Thoracic aorta (tissue), 2 donors: ENCODE measurements around the gene STATH. TPM values are rescaled to one million over a fixed set of nuclear protein-coding genes. Genes with fewer than 3 reads are reported as not detected.
"Not testable (repeated sequence)": the region's sequence is repeated elsewhere in the genome, so short reads cannot be mapped to it uniquely, and the experiment has no call there.

ENCODE experiments used
- ATAC-seq: fragments of 150-250 bp; one replicate; pipeline ENCODE4 v1.8.0; 2017; ENCODE audit warnings: low read depth; ENCODE audit not compliant: insufficient number of reproducible peaks, low FRiP score
- DNase-seq: peaks from one replicate; pipeline ENCODE4 v3.0.0-alpha.2; 2020; ENCODE audit warnings: low spot score
- H3K27ac ChIP-seq, 2 donors: fragments of 200-600 bp; sonication (generic); 1 replicate in 1 of 2; 2 replicates in 1 of 2; pipeline ENCODE4 v1.5.1; 2016; ENCODE audit warnings: mild to moderate bottlenecking in 2 of 2, moderate library complexity in 2 of 2
- H3K27me3 ChIP-seq: fragments of 200-600 bp; sonication (generic); replicated peaks from 2 replicates; pipeline ENCODE4 v1.6.0; 2016; ENCODE audit warnings: mild to moderate bottlenecking; ENCODE audit not compliant: insufficient read depth
- H3K36me3 ChIP-seq: fragments of 200-600 bp; sonication (generic); one replicate; pipeline ENCODE4 v1.5.1; 2016
- H3K4me1 ChIP-seq, 2 donors: fragments of 200-600 bp; sonication (generic); 1 replicate in 1 of 2; 2 replicates in 1 of 2; pipeline versions ENCODE4 v1.5.1 to v1.6.0; 2016; ENCODE audit warnings: low read depth in 2 of 2, mild to moderate bottlenecking in 1 of 2; ENCODE audit not compliant: control insufficient read depth in 1 of 2
- H3K4me3 ChIP-seq: fragments of 200-600 bp; sonication (generic); 2 replicates; pipeline ENCODE4 v1.5.1; 2016; ENCODE audit warnings: mild to moderate bottlenecking
- H3K9me3 ChIP-seq: fragments of 200-600 bp; sonication (generic); 2 replicates; pipeline ENCODE4 v1.5.1; 2016
- CTCF ChIP-seq: fragments of 200-600 bp; sonication (generic); IDR thresholded peaks from one replicate; pipeline ENCODE4 v1.5.1; 2019; ENCODE audit warnings: antibody characterized with exemption
- total RNA-seq, 2 donors: library from RNA; depleted of rRNA; stranded (reverse); fragments of >200 nt; gene quantifications; one replicate each; pipeline versions ENCODE4 v1.1.0 to v1.2.3, GENCODE V29; 2016

STATH gene
- total RNA-seq, 2 donors from 2014 or later = not detected

GRCh38 chr4:70023218-70023617 lies 27.5 kb downstream of the STATH start:
- no peak for ATAC-seq
- no peaks in the 10 kb centered on the region for H3K9me3 ChIP-seq
- no peaks in the 10 kb centered on the region for H3K36me3 ChIP-seq
- H3K27ac ChIP-seq = no peak overlapping the region
- no peak for DNase-seq
- H3K4me3 ChIP-seq = no peak overlapping the region
- H3K27me3 ChIP-seq = no peaks in the 10 kb centered on the region
- H3K4me1 ChIP-seq = no peaks in the 10 kb centered on the region
- no peak for TF ChIP-seq CTCF

GRCh38 chr4:70027011-70027410 lies 31.2 kb downstream of the STATH start:
- no peaks in the 10 kb centered on the region for H3K27me3 ChIP-seq
- no peaks in the 10 kb centered on the region for H3K4me1 ChIP-seq
- H3K4me3 ChIP-seq = no peak overlapping the region
- no peak overlapping the region for H3K27ac ChIP-seq
- H3K36me3 ChIP-seq = no peaks in the 10 kb centered on the region
- H3K9me3 ChIP-seq = no peaks in the 10 kb centered on the region
- DNase-seq (no peak), ATAC-seq (no peak)
- TF ChIP-seq CTCF = no peak

- H3K4me1 ChIP-seq, H3K4me3 ChIP-seq, H3K27ac ChIP-seq, DNase-seq, H3K36me3 ChIP-seq, H3K9me3 ChIP-seq, H3K27me3 ChIP-seq, ATAC-seq: not testable (repeated sequence)
Measured at GRCh38 chr4:70028159-70028558, 32.4 kb downstream of the STATH start, which contains the start of gene HTN3. Gene HTN3, plus strand, starts transcription at chr4:70028459. Its CDS starts 2,282 bp downstream, at chr4:70030741.

GRCh38 chr4:70037559-70037958 lies 41.8 kb downstream of the STATH start:
- not testable (repeated sequence) for ATAC-seq, H3K27me3 ChIP-seq, H3K27ac ChIP-seq, DNase-seq, H3K4me3 ChIP-seq, H3K9me3 ChIP-seq, H3K36me3 ChIP-seq, H3K4me1 ChIP-seq

- H3K36me3 ChIP-seq, H3K9me3 ChIP-seq, ATAC-seq, H3K4me3 ChIP-seq, DNase-seq, H3K27ac ChIP-seq, H3K4me1 ChIP-seq, H3K27me3 ChIP-seq: not testable (repeated sequence)
Measured at GRCh38 chr4:70039928-70040327, 44.2 kb downstream of the STATH start.

- DNase-seq (no peak), ATAC-seq (no peak)
- no peaks in the 10 kb centered on the region for H3K4me1 ChIP-seq
- H3K36me3 ChIP-seq = no peaks in the 10 kb centered on the region
- TF ChIP-seq CTCF = no peak
- no peak overlapping the region for H3K27ac ChIP-seq
- H3K4me3 ChIP-seq = no peak overlapping the region
- no peaks in the 10 kb centered on the region for H3K27me3 ChIP-seq
- no peaks in the 10 kb centered on the region for H3K9me3 ChIP-seq
Measured at GRCh38 chr4:70041652-70042286, 46.0 kb downstream of the STATH start.

- H3K27ac ChIP-seq, ATAC-seq, H3K4me1 ChIP-seq, H3K4me3 ChIP-seq, H3K36me3 ChIP-seq, H3K27me3 ChIP-seq, H3K9me3 ChIP-seq, DNase-seq: not testable (repeated sequence)
Measured at GRCh38 chr4:70050138-70050537, 54.4 kb downstream of the STATH start, which contains the start of gene HTN1. Gene HTN1, plus strand, starts transcription at chr4:70050438. Its CDS starts 2,639 bp downstream, at chr4:70053077.

Other genes with a start within 250 kb of the STATH start
- 1 to 10 TPM in 1 of 2 donors, under 1 TPM in 1; 0.41 to 2.9 TPM for gene SULT1B1, start 235.3 kb upstream of the STATH start, total RNA-seq
- gene SULT1E1, start 135.8 kb upstream of the STATH start, total RNA-seq = under 1 TPM in 1 of 2 donors, not detected in 1; 0.54 TPM
- not detected for gene CSN1S1, start 64.9 kb upstream of the STATH start, total RNA-seq
- gene CSN2, start 30.2 kb upstream of the STATH start, total RNA-seq = not detected
- gene HTN3, start 32.5 kb downstream of the STATH start, total RNA-seq = not detected
- gene HTN1, start 54.5 kb downstream of the STATH start, total RNA-seq = not detected
- gene PRR27, start 158.3 kb downstream of the STATH start, total RNA-seq = not detected
- gene ODAM, start 199.8 kb downstream of the STATH start, total RNA-seq = not detected
- not detected for gene FDCSP, start 230.2 kb downstream of the STATH start, total RNA-seq
- gene CSN3, start 246.6 kb downstream of the STATH start, total RNA-seq = not detected